A549 (cell line): Measurements from ENCODE around the gene FEM1C. TPM values are rescaled to one million over a fixed set of nuclear protein-coding genes. Genes with fewer than 3 reads are reported as not detected.

ENCODE experiments used
- ATAC-seq, 2 experiments: fragments of 200-7000 bp in 1 of 2; fragments of >200 bp in 1 of 2; cut with Nextera tagmentation in 1 of 2; cut with Tn5 transposase in 1 of 2; 3 replicates each; pipeline versions ENCODE4 v1.8.0 to v1.9.1; 2018 to 2020; ENCODE audit warnings: mild to moderate bottlenecking in 1 of 2, moderate library complexity in 1 of 2
- CTCF ChIA-PET: fragments of 300-600 bp; sonication (Branson Sonifier 250); formaldehyde crosslinking; extraction: SDS; loops from one replicate; lab custom pipeline; 2021; ENCODE audit warnings: antibody characterized with exemption, inconsistent platforms; lab: Yijun Ruan, JAX
- POLR2A ChIA-PET: fragments of 350-600 bp; formaldehyde crosslinking; extraction: SDS; loops from one replicate; lab custom pipeline; 2021; ENCODE audit warnings: antibody characterized with exemption, inconsistent platforms; lab: Yijun Ruan, JAX
- DNase-seq, 2 experiments: peaks; one replicate each; pipeline versions ENCODE4 v3.0.0 to v3.0.0-alpha.2; 2011 to 2016; ENCODE audit warnings: low read depth in 1 of 2, low spot score in 1 of 2
- FAIRE-seq: peaks from 2 replicates; lab custom pipeline; 2011; peaks lifted over from hg19 to GRCh38; lab: Jason Lieb, UNC
- H3K27ac ChIP-seq, 2 experiments: fragments of >200 bp; sonication (Bioruptor Twin); formaldehyde crosslinking; 3 replicates each; pipeline ENCODE4 v1.5.1; 2016 to 2017
- H3K4me1 ChIP-seq: fragments of >200 bp; sonication (Bioruptor Twin); formaldehyde crosslinking; 3 replicates; pipeline ENCODE4 v1.6.1; 2016
- H3K4me2 ChIP-seq: fragments of >200 bp; sonication (Bioruptor Twin); formaldehyde crosslinking; 3 replicates; pipeline ENCODE4 v1.6.1; 2016
- H3K4me3 ChIP-seq: fragments of >200 bp; sonication (Bioruptor Twin); formaldehyde crosslinking; 3 replicates; pipeline ENCODE4 v1.5.1; 2016
- H3K9me3 ChIP-seq: fragments of >200 bp; sonication (Bioruptor Twin); formaldehyde crosslinking; 3 replicates; pipeline ENCODE4 v1.6.1; 2016
- BHLHE40 ChIP-seq: IDR thresholded peaks from 2 replicates; pipeline ENCODE4 v1.6.1; 2012; ENCODE audit warnings: low read depth, low read length, inconsistent platforms
- CEBPB ChIP-seq, 2 experiments: fragments of >200 bp in 1 of 2; sonication (Bioruptor Twin) in 1 of 2; formaldehyde crosslinking in 1 of 2; IDR thresholded peaks; 2 replicates each; pipeline ENCODE4 v1.6.1; 2012 to 2016
- EHF ChIP-seq: fragments of 250-450 bp; sonication (Bioruptor Pico); IDR thresholded peaks from 2 replicates; pipeline ENCODE4 v1.5.0; 2020; ENCODE audit warnings: mild to moderate bottlenecking
- EHMT2 ChIP-seq: fragments of 200-600 bp; sonication (generic); IDR thresholded peaks from 2 replicates; pipeline ENCODE4 v1.6.1; 2016; ENCODE audit warnings: antibody characterized with exemption, low read depth, mild to moderate bottlenecking, moderate library complexity
- ELK1 ChIP-seq: fragments of 150-350 bp; IDR thresholded peaks from 2 replicates; pipeline ENCODE4 v1.6.1; 2014; ENCODE audit warnings: low read depth, mild to moderate bottlenecking, low read length
- FOSL2 ChIP-seq, 2 experiments: fragments of 450-650 bp in 1 of 2; fragments of >200 bp in 1 of 2; sonication (Bioruptor Twin) in 1 of 2; formaldehyde crosslinking; IDR thresholded peaks; 2 replicates each; pipeline versions ENCODE4 v1.5.0 to v1.6.1; 2016 to 2020; ENCODE audit warnings: mild to moderate bottlenecking in 1 of 2, moderate library complexity in 1 of 2
- HDAC2 ChIP-seq: fragments of 200-600 bp; sonication (generic); IDR thresholded peaks from 2 replicates; pipeline ENCODE4 v1.6.1; 2016
- JUN ChIP-seq, 2 experiments: fragments of >200 bp; sonication (Bioruptor Twin); formaldehyde crosslinking; IDR thresholded peaks; 2 replicates in 1 of 2; 3 replicates in 1 of 2; pipeline ENCODE4 v1.6.1; 2016 to 2017
- JUNB ChIP-seq: fragments of >200 bp; sonication (Bioruptor Twin); formaldehyde crosslinking; IDR thresholded peaks from 2 replicates; pipeline ENCODE4 v1.6.1; 2016
- KDM1A ChIP-seq: fragments of 200-600 bp; sonication (generic); IDR thresholded peaks from 2 replicates; pipeline ENCODE4 v1.6.1; 2016; ENCODE audit warnings: low read depth, mild to moderate bottlenecking
- MAFK ChIP-seq: fragments of 450-650 bp; IDR thresholded peaks from 2 replicates; pipeline ENCODE4 v1.6.1; 2014; ENCODE audit not compliant: partially characterized antibody
- MAX ChIP-seq: IDR thresholded peaks from 2 replicates; pipeline ENCODE4 v1.6.1; 2012
- NR3C1 ChIP-seq: fragments of >200 bp; sonication (Bioruptor Twin); formaldehyde crosslinking; IDR thresholded peaks from 3 replicates; pipeline ENCODE4 v1.6.1; 2017
- PHF8 ChIP-seq: fragments of 200-600 bp; sonication (generic); IDR thresholded peaks from 2 replicates; pipeline ENCODE4 v1.6.1; 2016; ENCODE audit warnings: low read depth, mild to moderate bottlenecking, antibody characterized with exemption, moderate library complexity, borderline replicate concordance
- RFX5 ChIP-seq: fragments of 450-650 bp; IDR thresholded peaks from 2 replicates; pipeline ENCODE4 v1.7.1; 2014; ENCODE audit warnings: antibody characterized with exemption, mild to moderate bottlenecking, moderate library complexity
- RNF2 ChIP-seq: fragments of 200-600 bp; sonication (generic); IDR thresholded peaks from 2 replicates; pipeline ENCODE4 v1.6.1; 2016; ENCODE audit warnings: low read depth, mild to moderate bottlenecking, antibody characterized with exemption, moderate library complexity, borderline replicate concordance
- ZC3H11A ChIP-seq: fragments of 450-650 bp; IDR thresholded peaks from 2 replicates; pipeline ENCODE4 v1.6.1; 2014; ENCODE audit warnings: antibody characterized with exemption, mild to moderate bottlenecking
- ZFP36 ChIP-seq: fragments of 450-650 bp; IDR thresholded peaks from 2 replicates; pipeline ENCODE4 v1.6.1; 2014; ENCODE audit warnings: borderline replicate concordance; ENCODE audit not compliant: partially characterized antibody
- ZNF302 ChIP-seq: fragments of 250-450 bp; sonication (Bioruptor Pico); IDR thresholded peaks from 2 replicates; pipeline ENCODE4 v1.9.0; 2021; ENCODE audit warnings: inconsistent platforms, mild to moderate bottlenecking, moderate library complexity
- WGBS: methylation state at CpG from one replicate; pipeline ENCODE4 v1.1.6; 2017; ENCODE audit errors: missing lambda C conversion rate; 5-methylcytosine and 5-hydroxymethylcytosine counted together
- polyA plus RNA-seq, 4 experiments: library from polyadenylated mRNA; depleted of rRNA in 3 of 4; stranded (reverse); fragments of >200 nt; fragmentation: RNase III in 1 of 4; extraction: RNeasy Plus Mini Kit Qiagen cat#74134 plus additional on column Dnase treatment in 1 of 4; gene quantifications; 2 replicates in 3 of 4; 3 replicates in 1 of 4; pipeline ENCODE4 v1.2.3, GENCODE V29; 2011 to 2017
- TF ChIP-seq, protein P1 (sequence below): fragments of 250-450 bp; sonication (Bioruptor Pico); IDR thresholded peaks from 2 replicates; pipeline ENCODE4 v1.5.0; 2020; ENCODE audit warnings: low read depth, mild to moderate bottlenecking, moderate library complexity

The FEM1C gene
- polyA plus RNA-seq, 2 of the 4 experiments (the other 2 are of a cell fraction), result 6.3 to 8.4 TPM

- 77% methylated on average over 1 of the region's 1 CpG for WGBS
- ChIA-PET POLR2A (interaction anchor here (0.6 kb wide), 1 partner anchor 11 kb away, joined by 3 read pairs; no protein-coding TSS in a partner anchor), CTCF (interaction anchor here (0.6 to 3.2 kb wide), 4 partner anchors 11 to 276 kb away, joined by 3 to 18 read pairs (median 4); no protein-coding TSS in a partner anchor)
- H3K9me3 ChIP-seq, result no peaks in the 10 kb centered on the region
- no peak for ATAC-seq
- H3K4me2 ChIP-seq, result no peak overlapping the region
- FAIRE-seq, result no peak
- H3K27ac ChIP-seq, result no peak overlapping the region
- no peak for DNase-seq
- no peak for TF ChIP-seq MAX
- no peak for TF ChIP-seq RNF2
- no peak for TF ChIP-seq ZNF302 (CRISPR knock-in tag)
- no peak overlapping the region for H3K4me3 ChIP-seq
- no peaks in the 10 kb centered on the region for H3K4me1 ChIP-seq
Observed at GRCh38 chr5:115585265-115585664, 40.7 kb upstream of the FEM1C start.

- Histone ChIP-seq H3K4me3 (no peak overlapping the region), H3K9me3 (no peaks in the 10 kb centered on the region), H3K27ac (no peak overlapping the region), H3K4me1 (peaks cover 6% of the 10 kb centered on the region; the same call in 2 of the 3 replicates), H3K4me2 (no peak overlapping the region)
- TF ChIP-seq ELK1 (no peak), JUNB (no peak), MAX (no peak), JUN (IDR thresholded peaks at IDR 0.05) (no peak), HDAC2 (no peak), EHF (CRISPR knock-in tag) (no peak), ZC3H11A (no peak), FOSL2 (IDR thresholded peaks at IDR 0.05) (no peak), FOSL2 (CRISPR knock-in tag; IDR thresholded peaks at IDR 0.05) (no peak), RFX5 (no peak), KDM1A (no peak), EHMT2 (no peak), PHF8 (no peak), NR3C1 (no peak), ZFP36 (no peak), BHLHE40 (no peak)
- TF ChIP-seq, protein P1, sequence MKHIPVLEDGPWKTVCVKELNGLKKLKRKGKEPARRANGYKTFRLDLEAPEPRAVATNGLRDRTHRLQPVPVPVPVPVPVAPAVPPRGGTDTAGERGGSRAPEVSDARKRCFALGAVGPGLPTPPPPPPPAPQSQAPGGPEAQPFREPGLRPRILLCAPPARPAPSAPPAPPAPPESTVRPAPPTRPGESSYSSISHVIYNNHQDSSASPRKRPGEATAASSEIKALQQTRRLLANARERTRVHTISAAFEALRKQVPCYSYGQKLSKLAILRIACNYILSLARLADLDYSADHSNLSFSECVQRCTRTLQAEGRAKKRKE, result no peak
- FAIRE-seq (no peak), ATAC-seq (no peak), DNase-seq (no peak)
- ChIA-PET POLR2A (interaction anchor here (0.6 kb wide), 1 partner anchor 10 kb away, joined by 3 read pairs; no protein-coding TSS in a partner anchor), CTCF (interaction anchor here (0.6 to 3.2 kb wide), 5 partner anchors 10 to 279 kb away, joined by 3 to 18 read pairs (median 3); no protein-coding TSS in a partner anchor)
- 47% methylated on average over 1 of the region's 1 CpG for WGBS
Observed at GRCh38 chr5:115584501-115584900, 39.9 kb upstream of the FEM1C start.

DNA sequence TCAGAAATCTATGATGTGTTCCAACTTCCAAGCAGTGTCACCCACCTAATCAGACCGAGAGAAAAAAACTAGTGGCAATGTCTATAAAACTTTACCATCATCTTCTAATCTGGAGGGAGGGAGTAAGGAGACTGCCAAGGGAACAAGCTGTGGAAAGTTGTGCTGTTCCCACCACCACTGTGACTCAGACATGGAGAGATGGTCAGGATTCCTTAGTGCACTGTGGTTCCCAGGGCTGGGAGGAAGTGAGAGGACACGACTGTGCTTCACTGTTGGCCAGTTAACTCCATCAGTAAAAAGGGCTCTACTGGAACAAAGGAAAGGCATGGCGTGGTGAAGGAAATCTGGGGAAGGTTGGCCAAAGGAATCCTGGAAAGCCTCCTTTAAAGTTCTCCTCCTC is 38.9 kb upstream of the FEM1C start:
- POLR2A ChIA-PET, result no interaction called here
- DNase-seq (no peak), ATAC-seq (no peak), FAIRE-seq (no peak)
- 77% methylated on average over 3 of the region's 3 CpGs for WGBS
- Histone ChIP-seq H3K4me3 (no peak overlapping the region), H3K9me3 (no peaks in the 10 kb centered on the region), H3K27ac (no peak overlapping the region), H3K4me2 (no peak overlapping the region), H3K4me1 (peaks cover 10% of the 10 kb centered on the region; the same call in 2 of the 3 replicates)
- CTCF ChIA-PET, result interaction anchor here (0.7 to 3.2 kb wide), 3 partner anchors 9 to 278 kb away, joined by 3 to 18 read pairs (median 3); no protein-coding TSS in a partner anchor
- TF ChIP-seq MAFK (no peak), CEBPB (IDR thresholded peaks at IDR 0.05) (no peak), RNF2 (no peak)
